DLD1 (cell line): Measurements from ENCODE around the gene PLA2G12A.

Experiments
- in situ Hi-C: cut with HindIII; loops from 2 replicates; pipeline ENCODE4 v1.10.0; 2017; ENCODE audit warnings: low sequenced_read_pairs

Gene PLA2G12A

DNA sequence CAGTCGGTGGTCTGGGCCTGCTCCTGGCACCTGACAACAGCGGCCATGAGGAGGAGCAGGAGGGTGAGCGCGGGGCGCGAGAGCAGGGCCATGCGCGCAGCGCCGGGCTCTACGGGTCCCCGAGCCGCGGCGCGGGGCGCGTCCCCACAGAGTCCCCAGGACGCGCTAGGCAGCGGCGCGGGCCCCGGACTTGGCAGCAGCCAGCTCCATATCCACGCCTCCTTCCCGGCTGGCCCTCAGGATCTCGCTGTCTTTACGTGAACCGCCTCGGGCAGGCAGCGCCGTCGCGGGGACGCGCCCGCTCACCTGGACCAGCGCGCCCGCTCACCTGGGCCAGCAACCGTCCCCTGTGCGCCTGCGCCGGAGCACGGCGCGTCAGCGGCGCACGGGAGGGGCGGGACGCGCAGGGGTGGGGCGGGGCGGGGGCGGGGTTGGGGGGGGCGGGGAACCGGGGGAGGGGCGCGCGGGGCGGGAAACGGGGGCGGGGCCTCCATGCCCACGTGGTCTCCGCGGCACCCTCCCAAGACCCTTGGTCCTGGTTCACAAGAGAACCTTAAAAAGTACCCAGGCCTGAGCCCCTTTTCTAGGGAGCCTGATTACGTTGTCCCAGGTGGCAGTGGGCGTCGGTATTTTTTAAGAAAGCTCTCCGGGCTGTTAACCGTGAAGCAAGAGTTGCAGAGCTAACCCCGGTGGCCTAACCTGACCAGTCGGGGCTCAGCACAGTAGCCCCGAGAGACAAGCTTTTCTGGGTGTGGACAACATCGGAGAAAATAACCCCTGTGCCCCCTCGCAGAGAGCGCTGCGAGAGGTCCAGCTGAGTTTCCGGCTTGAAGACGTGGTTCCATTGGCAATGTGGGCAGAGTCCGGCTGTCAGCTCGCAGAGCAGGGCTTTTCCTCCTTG, at the start of gene PLA2G12A:
Gene PLA2G12A (minus strand): TSS at position 353 of the 901 bp plus-strand sequence. CDS start 261 bp downstream, at position 92.
- in situ Hi-C loops, result no loop called here

DNA sequence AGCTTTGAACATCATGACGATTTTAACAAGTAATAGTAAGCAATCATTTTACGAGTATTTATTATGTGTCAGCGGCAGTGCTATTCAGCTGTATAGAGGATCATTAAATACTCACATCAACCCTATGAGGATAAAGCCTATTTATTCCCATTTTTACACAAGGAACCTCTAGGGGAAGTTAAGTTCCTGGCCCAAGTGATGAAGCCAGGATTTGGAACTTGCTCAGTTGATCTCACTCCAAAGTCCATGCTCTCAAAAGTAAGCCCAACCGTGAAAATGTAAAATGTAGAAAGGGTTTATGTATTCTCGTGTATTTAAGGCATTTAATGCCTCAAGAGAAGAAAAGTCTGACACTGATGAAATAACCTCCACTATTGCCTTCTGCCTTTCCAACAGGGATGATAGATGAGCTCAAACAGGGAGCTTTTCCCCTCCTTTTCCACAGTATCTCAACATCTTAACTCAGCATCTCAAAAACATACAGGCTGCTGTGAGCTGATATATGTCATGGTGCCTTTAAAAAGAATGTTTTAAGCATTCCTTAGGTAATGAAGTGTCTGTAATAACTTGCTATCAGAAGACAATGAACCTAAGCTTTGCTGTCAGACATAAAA, 35.0 kb upstream of the PLA2G12A start:
- in situ Hi-C loops, result no loop called here

- in situ Hi-C loops, result no loop called here
These were observed 34.5 kb upstream of the PLA2G12A start for GRCh38 chr4:109764376-109764775.

DNA sequence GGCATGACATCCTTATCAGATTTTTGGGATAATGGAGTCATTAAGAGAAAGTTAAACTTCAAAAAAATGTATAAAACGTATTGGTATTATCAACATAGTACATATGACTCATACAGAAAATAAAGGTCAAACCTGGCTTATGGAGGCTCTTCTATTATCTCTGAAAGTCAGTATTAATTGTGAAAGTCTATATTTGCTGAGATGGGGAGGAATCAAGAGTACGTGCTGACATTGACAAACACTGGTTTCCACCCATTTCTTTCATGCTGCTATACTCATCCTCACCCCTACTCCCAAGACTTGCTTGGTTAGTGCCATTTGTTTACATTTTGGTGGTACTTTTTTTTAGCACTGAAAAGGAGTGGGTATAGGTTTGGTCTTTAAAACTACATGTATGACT, 30.8 kb upstream of the PLA2G12A start:
- in situ Hi-C loops, result no loop called here

GRCh38 chr4:109755656-109756055, 25.8 kb upstream of the PLA2G12A start:
- in situ Hi-C loops, result no loop called here

DNA sequence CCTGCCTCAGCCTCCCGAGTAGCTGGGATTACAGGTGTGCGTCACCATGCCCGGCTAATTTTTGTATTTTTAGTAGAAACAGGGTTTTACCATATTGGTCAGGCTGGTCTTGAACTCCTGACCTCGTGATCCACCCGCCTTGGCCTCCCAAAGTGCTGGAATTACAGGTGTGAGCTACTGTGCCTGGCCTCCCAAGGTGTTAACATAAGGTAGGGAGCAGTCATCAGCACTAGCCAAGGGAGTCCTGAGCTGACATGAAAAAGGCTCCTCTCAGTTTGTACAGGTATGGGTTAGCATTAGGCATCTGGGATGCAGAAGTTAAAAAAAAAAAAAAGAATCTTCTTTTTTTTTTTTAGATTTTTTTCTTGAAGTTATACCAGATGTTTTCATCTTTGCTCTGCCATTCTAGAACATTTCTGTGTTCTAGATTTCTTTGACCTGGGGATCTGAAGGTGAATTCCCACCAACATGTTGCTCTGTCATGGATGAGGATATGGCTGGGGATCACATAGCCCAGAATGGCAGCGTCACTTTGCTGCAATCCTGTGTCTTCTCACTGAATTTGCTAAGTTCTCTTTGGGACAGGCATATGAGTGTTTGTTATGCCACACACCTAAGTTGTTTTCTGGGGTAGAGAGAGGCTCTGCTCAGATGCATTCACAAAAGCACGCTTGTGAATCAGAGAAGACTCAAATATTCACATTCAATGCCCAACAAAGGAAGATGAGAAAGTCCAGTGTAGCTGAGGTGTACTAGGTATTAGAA, 24.4 kb upstream of the PLA2G12A start:
- in situ Hi-C loops, result no loop called here

DNA sequence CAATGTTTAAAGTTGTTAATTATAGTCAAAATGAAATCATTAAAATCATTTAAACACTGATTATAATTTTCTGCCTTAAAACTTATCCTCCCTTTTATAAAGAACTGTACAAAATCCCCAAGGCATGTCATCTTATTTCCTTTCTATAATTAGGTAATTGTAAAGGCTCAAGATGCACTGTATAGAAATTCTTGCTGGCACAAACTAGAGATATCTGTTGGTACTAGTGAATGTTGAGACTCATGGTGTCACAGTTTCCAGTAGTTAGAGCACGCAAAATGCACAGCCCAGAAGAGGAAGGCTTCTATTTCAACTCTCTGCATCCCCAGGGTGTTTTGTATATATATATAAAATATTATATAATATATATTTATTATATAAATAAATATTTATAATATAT, 22.7 kb upstream of the PLA2G12A start:
- in situ Hi-C loops, result no loop called here

- in situ Hi-C loops, result no loop called here
These were observed 22.0 kb upstream of the PLA2G12A start for GRCh38 chr4:109751852-109752251.

- in situ Hi-C loops, result no loop called here
These were observed 20.9 kb upstream of the PLA2G12A start for GRCh38 chr4:109750652-109751244.

GRCh38 chr4:109749388-109750082, 19.7 kb upstream of the PLA2G12A start:
- in situ Hi-C loops, result no loop called here

DNA sequence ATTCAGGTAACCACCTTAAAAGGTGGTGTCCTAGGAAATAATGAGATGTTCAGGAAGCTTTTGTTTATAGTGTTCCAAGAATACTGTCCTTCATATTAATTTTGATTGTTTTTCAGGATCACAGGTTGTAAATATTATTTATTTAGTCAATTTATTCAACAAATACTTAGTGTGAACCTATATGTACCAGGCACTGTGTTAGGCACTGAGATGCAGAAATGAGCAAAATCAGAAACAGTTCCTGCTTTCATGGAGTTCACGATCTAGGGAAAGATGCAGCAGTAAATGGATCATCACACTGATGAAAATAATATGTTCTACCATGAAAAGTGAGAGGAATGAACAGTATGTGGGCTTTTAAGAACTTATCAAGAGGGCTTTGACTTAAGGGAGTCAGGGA, 18.2 kb upstream of the PLA2G12A start:
- in situ Hi-C loops, result no loop called here

DNA sequence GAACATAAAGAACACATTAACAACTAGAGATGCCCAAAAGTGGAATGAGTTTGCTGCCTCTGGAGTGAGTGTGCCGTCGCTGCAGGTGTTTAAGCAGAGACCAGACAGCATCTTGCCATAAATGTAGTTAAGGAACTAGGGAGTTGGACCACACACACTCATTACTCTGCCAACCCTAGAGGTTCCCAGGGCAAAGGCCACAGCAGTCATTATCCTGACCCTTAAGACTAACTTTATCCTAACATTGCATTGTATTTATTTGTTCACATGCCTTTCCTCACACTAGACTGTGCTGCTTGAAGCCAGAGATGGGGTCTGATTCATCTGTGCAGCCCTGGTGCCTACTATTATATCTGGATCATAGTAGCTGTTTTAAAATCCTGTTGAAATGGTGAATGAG, 16.9 kb upstream of the PLA2G12A start:
- in situ Hi-C loops, result no loop called here

GRCh38 chr4:109745830-109746229, 16.0 kb upstream of the PLA2G12A start:
- in situ Hi-C loops, result no loop called here

DNA sequence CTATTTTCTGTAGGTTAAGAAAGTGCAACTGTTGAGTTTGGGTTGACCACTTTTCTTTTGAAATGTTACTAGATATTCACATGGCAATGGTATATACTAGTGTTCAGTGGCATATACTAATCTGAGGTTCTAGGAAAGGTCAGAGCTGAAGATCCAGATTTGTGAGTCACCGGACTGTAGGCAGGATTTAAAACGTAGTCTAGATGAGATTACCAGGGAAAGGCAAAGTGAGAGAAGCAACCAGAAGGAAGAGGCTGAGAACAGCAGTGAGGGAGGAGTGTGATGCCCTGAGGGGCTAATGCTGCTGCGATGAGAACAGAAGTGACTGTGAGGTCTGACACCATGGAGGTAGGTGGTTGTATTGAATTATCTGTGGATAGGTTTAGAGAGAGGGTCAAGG, 9.7 kb upstream of the PLA2G12A start:
- in situ Hi-C loops, result no loop called here

GRCh38 chr4:109738104-109738872, 8.4 kb upstream of the PLA2G12A start:
- in situ Hi-C loops, result no loop called here

GRCh38 chr4:109735566-109736365, 5.9 kb upstream of the PLA2G12A start:
- in situ Hi-C loops, result no loop called here

- in situ Hi-C loops, result no loop called here
These were observed 3.9 kb upstream of the PLA2G12A start for GRCh38 chr4:109733728-109734127.

- in situ Hi-C loops, result no loop called here
These were observed 1.0 kb upstream of the PLA2G12A start for GRCh38 chr4:109730619-109731545.
